ENCODE measurements around the gene TRMT61A. TPM values are rescaled to one million over a fixed set of nuclear protein-coding genes. Genes with fewer than 3 reads are reported as not detected.

TRMT61A gene
- total and polyA plus RNA-seq, 10 of the 15 experiments (the other 5 are each of a cell fraction or from before 2014, with no cell fraction given), result 0.11 to 21.9 (median 11.4) TPM

- SMC1A ChIA-PET (ENCODE audit: uncharacterized antibody, unreplicated experiment), result no interaction called here
- 61% methylated on average over 3 of the region's 3 CpGs for WGBS (ENCODE audit: insufficient coverage, insufficient replicate concordance, low lambda C conversion rate, missing lambda C conversion rate)
- no TSS peak for BruUV-seq (replicated peaks)
- FAIRE-seq (no peak), DNase-seq (ENCODE audit: low read depth, low spot score) (no peak), ATAC-seq (no peak)
- no peak overlapping the region for H3K4me2 ChIP-seq (ENCODE audit: control insufficient read depth, insufficient read depth)
- no peak overlapping the region for H2AFZ ChIP-seq (ENCODE audit: control insufficient read depth, low read depth, low read length)
- CTCF ChIA-PET, result no interaction called here
- H4K20me1 ChIP-seq (ENCODE audit: control insufficient read depth, insufficient read depth), result no peaks in the 10 kb centered on the region
- H3K27me3 ChIP-seq (replicated peaks in 1 of 2; ENCODE audit: control insufficient read depth in 2 of 2, insufficient read depth in 2 of 2, low read length in 1 of 2), result no peaks in the 10 kb centered on the region
- POLR2A ChIA-PET, result interaction anchor here (0.6 kb wide), 1 partner anchor 11 kb away, joined by 3 read pairs; no protein-coding TSS in a partner anchor
- no peak overlapping the region for H3K9ac ChIP-seq (ENCODE audit: control insufficient read depth, insufficient read depth, low read length)
- H3K9me3 ChIP-seq (replicated peaks; ENCODE audit: control insufficient read depth, insufficient read depth, low read length), result no peaks in the 10 kb centered on the region
- H3K27ac ChIP-seq (ENCODE audit: control insufficient read depth, insufficient read depth), result no peak overlapping the region
- H3K36me3 ChIP-seq (ENCODE audit: control insufficient read depth in 2 of 2, insufficient read depth in 2 of 2, low read length in 1 of 2), result peaks cover 14 to 19% of the 10 kb centered on the region in 2 experiments
- intact Hi-C loops (cut with micrococcal nuclease; ENCODE audit: unreplicated experiment), result no loop called here
- TF ChIP-seq ZBTB33 (IDR thresholded peaks at IDR 0.05) (no peak), ZNF207 (IDR thresholded peaks at IDR 0.05; ENCODE audit: borderline replicate concordance) (no peak), RAD51 (IDR thresholded peaks at IDR 0.05) (no peak), SIN3A (IDR thresholded peaks at IDR 0.05; ENCODE audit: low read depth, low read length) (no peak), NFXL1 (IDR thresholded peaks at IDR 0.05; ENCODE audit: borderline replicate concordance) (no peak)
- in situ Hi-C loops (cut with MboI), result no loop called here
- H3K4me3 ChIP-seq, result no peak overlapping the region
- no peaks in the 10 kb centered on the region for H3K4me1 ChIP-seq (ENCODE audit: control insufficient read depth, insufficient read depth, low read length)
- H3K79me2 ChIP-seq (ENCODE audit: control insufficient read depth, insufficient read depth, low read length), result no peaks in the 10 kb centered on the region
- RAD21 ChIA-PET (ENCODE audit: unreplicated experiment), result no interaction called here
Observed at GRCh38 chr14:103507751-103508150, 21.2 kb upstream of the TRMT61A start.
